Adrenal gland (tissue), 5 donors: ENCODE data around the gene PPP1R9A.

ENCODE experiments used
- CTCF ChIP-seq, 6 experiments: fragments of 450-650 bp in 4 of 6; fragments of 200-600 bp in 2 of 6; sonication (generic) in 1 of 6; IDR thresholded peaks; 1 replicate in 5 of 6; 2 replicates in 1 of 6; pipeline versions ENCODE4 v1.5.1 to v1.8.0; 2016 to 2021; ENCODE audit warnings: antibody characterized with exemption in 6 of 6, mild to moderate bottlenecking in 2 of 6, moderate library complexity in 1 of 6
- POLR2A ChIP-seq, 2 donors: fragments of 450-650 bp; IDR thresholded peaks; one replicate each; pipeline ENCODE4 v1.6.1; 2017; ENCODE audit warnings: antibody characterized with exemption in 2 of 2, mild to moderate bottlenecking in 2 of 2, moderate library complexity in 1 of 2
- donor health status: DM: no; HTN: no; CAD: no.

- TF ChIP-seq CTCF (IDR thresholded peaks at IDR 0.05) (no peak), POLR2A (IDR thresholded peaks at IDR 0.05) (no peak)
These were observed 16.0 kb downstream of the PPP1R9A start for GRCh38 chr7:94923412-94923811.
